Body of pancreas (tissue), 4 donors: ENCODE data around the gene IGSF9.

Experiments
- CTCF ChIP-seq, 7 experiments: fragments of 450-650 bp in 4 of 7; fragments of 200-600 bp in 3 of 7; sonication (generic) in 3 of 7; IDR thresholded peaks; one replicate each; pipeline ENCODE4 v1.5.1; 2016 to 2019; ENCODE audit warnings: antibody characterized with exemption in 7 of 7
- POLR2A ChIP-seq, 3 donors: fragments of 450-650 bp; IDR thresholded peaks; one replicate each; pipeline ENCODE4 v1.6.1; 2016; ENCODE audit warnings: antibody characterized with exemption in 3 of 3, mild to moderate bottlenecking in 2 of 3

- TF ChIP-seq POLR2A (IDR thresholded peaks at IDR 0.05) (no peak), CTCF (IDR thresholded peaks at IDR 0.05) (no peak)
Measured at GRCh38 chr1:159880430-159880829, 65.0 kb downstream of the IGSF9 start.
